H9 (cell line): Measurements from ENCODE around the gene HLA-DQA1. TPM values are rescaled to one million over a fixed set of nuclear protein-coding genes. Genes with fewer than 3 reads are reported as not detected.
"Not testable (repeated sequence)": the region's sequence is repeated elsewhere in the genome, so short reads cannot be mapped to it uniquely, and the experiment has no call there.

Source experiments
- DNase-seq: peaks from one replicate; pipeline ENCODE4 v3.0.0-alpha.2; 2017
- H2AFZ ChIP-seq: one replicate; pipeline ENCODE4 v1.6.1; 2013; ENCODE audit warnings: mild to moderate bottlenecking, low read length, control low read depth, moderate library complexity
- H2AK5ac ChIP-seq: 2 replicates; pipeline ENCODE4 v1.6.1; 2013; ENCODE audit warnings: low read length, control low read depth, mixed read lengths; ENCODE audit not compliant: insufficient read length
- H2BK120ac ChIP-seq: one replicate; pipeline ENCODE4 v1.6.1; 2013; ENCODE audit warnings: low read depth, mild to moderate bottlenecking, low read length, control low read depth, inconsistent platforms; ENCODE audit not compliant: poor library complexity, severe bottlenecking
- H2BK12ac ChIP-seq: 2 replicates; pipeline ENCODE4 v1.6.1; 2013; ENCODE audit warnings: low read length, control low read depth, mixed read lengths, low read depth; ENCODE audit not compliant: insufficient read length
- H2BK15ac ChIP-seq: 2 replicates; pipeline ENCODE4 v1.6.1; 2013; ENCODE audit warnings: low read depth, low read length, control low read depth
- H2BK20ac ChIP-seq: one replicate; pipeline ENCODE4 v1.6.1; 2013; ENCODE audit warnings: low read depth, mild to moderate bottlenecking, low read length, control low read depth, inconsistent platforms; ENCODE audit not compliant: poor library complexity, severe bottlenecking
- H2BK5ac ChIP-seq: 2 replicates; pipeline ENCODE4 v1.6.1; 2013; ENCODE audit warnings: low read length, control low read depth, mixed read lengths; ENCODE audit not compliant: insufficient read length
- H3K14ac ChIP-seq: 2 replicates; pipeline ENCODE4 v1.6.1; 2013; ENCODE audit warnings: low read length, control low read depth; ENCODE audit not compliant: insufficient read depth
- H3K18ac ChIP-seq: 2 replicates; pipeline ENCODE4 v1.6.1; 2013; ENCODE audit warnings: low read depth, mild to moderate bottlenecking, mixed read lengths, low read length, control low read depth; ENCODE audit not compliant: insufficient read length
- H3K23ac ChIP-seq: 2 replicates; pipeline ENCODE4 v1.6.1; 2013; ENCODE audit warnings: low read length, control low read depth, mixed read lengths, low read depth; ENCODE audit not compliant: insufficient read length
- H3K23me2 ChIP-seq: 2 replicates; pipeline ENCODE4 v1.6.1; 2013; ENCODE audit warnings: low read depth, mild to moderate bottlenecking, mixed read lengths, low read length, control low read depth; ENCODE audit not compliant: insufficient read length, poor library complexity, severe bottlenecking
- H3K27ac ChIP-seq: 2 replicates; pipeline ENCODE4 v1.5.1; 2013; ENCODE audit warnings: low read length, control low read depth, mixed read lengths, low read depth; ENCODE audit not compliant: insufficient read length
- H3K27me3 ChIP-seq: 2 replicates; pipeline ENCODE4 v1.6.1; 2013; ENCODE audit warnings: low read length, control low read depth, inconsistent platforms; ENCODE audit not compliant: insufficient read depth
- H3K4ac ChIP-seq: 2 replicates; pipeline ENCODE4 v1.6.1; 2013; ENCODE audit warnings: low read depth, mild to moderate bottlenecking, control low read depth, inconsistent platforms, low read length, moderate library complexity
- H3K4me1 ChIP-seq: 2 replicates; pipeline ENCODE4 v1.6.1; 2013; ENCODE audit warnings: low read length, control low read depth, inconsistent platforms; ENCODE audit not compliant: insufficient read depth
- H3K4me2 ChIP-seq: 2 replicates; pipeline ENCODE4 v1.6.1; 2013; ENCODE audit warnings: low read length, control low read depth, mixed read lengths; ENCODE audit not compliant: insufficient read length, insufficient read depth
- H3K56ac ChIP-seq: 2 replicates; pipeline ENCODE4 v1.6.1; 2013; ENCODE audit warnings: low read depth, mild to moderate bottlenecking, mixed read lengths, low read length, control low read depth; ENCODE audit not compliant: insufficient read length
- H3K79me1 ChIP-seq: 2 replicates; pipeline ENCODE4 v1.6.1; 2013; ENCODE audit warnings: low read depth, mild to moderate bottlenecking, moderate library complexity, low read length, control low read depth, inconsistent platforms; ENCODE audit not compliant: insufficient read depth, poor library complexity, severe bottlenecking
- H3K79me2 ChIP-seq: 2 replicates; pipeline ENCODE4 v1.6.1; 2013; ENCODE audit warnings: low read length, control low read depth, inconsistent platforms; ENCODE audit not compliant: insufficient read depth
- H3K9ac ChIP-seq: 2 replicates; pipeline ENCODE4 v1.6.1; 2013; ENCODE audit warnings: low read length, control low read depth, mixed read lengths; ENCODE audit not compliant: insufficient read length; ENCODE audit errors: extremely low read depth
- H3K9me3 ChIP-seq: one replicate; pipeline ENCODE4 v1.6.1; 2013; ENCODE audit warnings: low read depth, low read length, inconsistent platforms; ENCODE audit not compliant: control insufficient read depth
- H3T11ph ChIP-seq: one replicate; pipeline ENCODE4 v1.6.1; 2013; ENCODE audit warnings: mild to moderate bottlenecking, low read length, control low read depth, inconsistent platforms
- H4K20me1 ChIP-seq: one replicate; pipeline ENCODE4 v1.6.1; 2013; ENCODE audit not compliant: control insufficient read depth, insufficient read length, insufficient read depth
- H4K5ac ChIP-seq: 2 replicates; pipeline ENCODE4 v1.6.1; 2013; ENCODE audit warnings: low read depth, mild to moderate bottlenecking, mixed read lengths, low read length, control low read depth; ENCODE audit not compliant: insufficient read length
- H4K8ac ChIP-seq: replicated peaks from 2 replicates; pipeline ENCODE4 v1.6.1; 2013; ENCODE audit warnings: low read length, control low read depth, mixed read lengths, low read depth; ENCODE audit not compliant: insufficient read length
- H4K91ac ChIP-seq: 2 replicates; pipeline ENCODE4 v1.6.1; 2013; ENCODE audit warnings: low read depth, mild to moderate bottlenecking, moderate library complexity, mixed read lengths, low read length, control low read depth; ENCODE audit not compliant: insufficient read length
- H3K27ac Mint-ChIP-seq, 3 experiments: 2 replicates in 2 of 3; 3 replicates in 1 of 3; pipeline ENCODE4 v1.8.0; 2020 to 2021; ENCODE audit warnings: mixed read lengths in 3 of 3, mild to moderate bottlenecking in 1 of 3, moderate library complexity in 1 of 3
- H3K27me3 Mint-ChIP-seq: 2 replicates; pipeline ENCODE4 v1.8.0; 2021; ENCODE audit warnings: low read depth, mild to moderate bottlenecking, moderate library complexity, mixed read lengths
- H3K36me3 Mint-ChIP-seq, 3 experiments: 2 replicates in 2 of 3; 3 replicates in 1 of 3; pipeline ENCODE4 v1.8.0; 2020 to 2021; ENCODE audit warnings: low read depth in 3 of 3, mixed read lengths in 3 of 3; ENCODE audit not compliant: insufficient read depth in 1 of 3
- H3K4me1 Mint-ChIP-seq, 2 experiments: 2 replicates each; pipeline ENCODE4 v1.8.0; 2020; ENCODE audit warnings: mixed read lengths in 2 of 2
- H3K4me3 Mint-ChIP-seq, 2 experiments: 2 replicates in 1 of 2; 3 replicates in 1 of 2; pipeline ENCODE4 v1.8.0; 2020 to 2021; ENCODE audit warnings: mild to moderate bottlenecking in 2 of 2, mixed read lengths in 2 of 2, moderate library complexity in 1 of 2
- H3K9me3 Mint-ChIP-seq, 2 experiments: 2 replicates in 1 of 2; 3 replicates in 1 of 2; pipeline ENCODE4 v1.8.0; 2020; ENCODE audit warnings: mild to moderate bottlenecking in 2 of 2, mixed read lengths in 2 of 2, moderate library complexity in 1 of 2
- WGBS: extraction: QIAGEN DNeasy Blood & Tissue Kit; methylation state at CpG from one replicate; pipeline ENCODE4 v1.1.7; 2013; ENCODE audit warnings: missing lambda C conversion rate, low lambda C conversion rate, mixed read lengths; ENCODE audit not compliant: insufficient read length; ENCODE audit errors: extremely low coverage; 5-methylcytosine and 5-hydroxymethylcytosine counted together
- total RNA-seq: library from RNA; stranded (reverse); gene quantifications from 2 replicates; pipeline ENCODE4 v1.2.1, GENCODE V29; 2021

The HLA-DQA1 gene
- total RNA-seq, 1 experiment from 2014 or later, result 1.7 TPM

DNA sequence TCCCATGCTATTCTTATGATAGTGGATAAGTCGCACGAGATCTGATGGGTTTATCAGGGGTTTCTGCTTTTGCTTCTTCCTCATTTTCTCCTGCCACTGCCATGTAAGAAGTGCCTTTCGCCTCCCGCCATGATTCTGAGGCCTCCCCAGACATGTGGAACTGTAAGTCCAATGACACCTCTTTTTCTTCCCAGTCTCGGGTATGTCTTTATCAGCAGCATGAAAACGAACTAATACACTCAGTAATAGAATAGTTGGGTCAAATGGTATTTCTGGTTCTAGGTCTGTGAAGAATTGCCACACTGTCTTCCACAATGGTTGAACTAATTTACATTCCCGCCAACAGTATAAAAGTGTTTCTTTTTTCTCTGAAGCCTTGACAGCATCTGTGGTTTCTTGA, 36.9 kb downstream of the HLA-DQA1 start:
- not testable (repeated sequence) for H2BK120ac ChIP-seq, H3K4ac ChIP-seq, H4K5ac ChIP-seq, H3K27me3 Mint-ChIP-seq, H3K27ac ChIP-seq, H3K9me3 ChIP-seq, H3K9ac ChIP-seq, H4K91ac ChIP-seq, H3K4me2 ChIP-seq, H3K79me2 ChIP-seq, H3K4me1 Mint-ChIP-seq, H3K18ac ChIP-seq, H3K23ac ChIP-seq, H3T11ph ChIP-seq, H4K20me1 ChIP-seq, H3K4me1 ChIP-seq, H2BK12ac ChIP-seq, H3K27ac Mint-ChIP-seq, H3K56ac ChIP-seq, H3K27me3 ChIP-seq, H3K4me3 Mint-ChIP-seq, H2BK15ac ChIP-seq, H3K14ac ChIP-seq, H2AFZ ChIP-seq, DNase-seq, H2BK5ac ChIP-seq, H2AK5ac ChIP-seq, H2BK20ac ChIP-seq, H4K8ac ChIP-seq, H3K79me1 ChIP-seq, H3K23me2 ChIP-seq
- peaks cover 20 to 26% of the 10 kb centered on the region in 2 experiments for H3K9me3 Mint-ChIP-seq
- no CpG with 5 or more reads among the region's 7 CpGs for WGBS
- H3K36me3 Mint-ChIP-seq, result peaks cover 7 to 12% (median 7%) of the 10 kb centered on the region in 3 experiments; a peak in 6 of 7 replicates
